ENCODE data around the gene PIK3C2G. TPM values are rescaled to one million over a fixed set of nuclear protein-coding genes. Genes with fewer than 3 reads are reported as not detected.

The PIK3C2G gene
- total RNA-seq, 2 donors from 2014 or later: not detected

DNA sequence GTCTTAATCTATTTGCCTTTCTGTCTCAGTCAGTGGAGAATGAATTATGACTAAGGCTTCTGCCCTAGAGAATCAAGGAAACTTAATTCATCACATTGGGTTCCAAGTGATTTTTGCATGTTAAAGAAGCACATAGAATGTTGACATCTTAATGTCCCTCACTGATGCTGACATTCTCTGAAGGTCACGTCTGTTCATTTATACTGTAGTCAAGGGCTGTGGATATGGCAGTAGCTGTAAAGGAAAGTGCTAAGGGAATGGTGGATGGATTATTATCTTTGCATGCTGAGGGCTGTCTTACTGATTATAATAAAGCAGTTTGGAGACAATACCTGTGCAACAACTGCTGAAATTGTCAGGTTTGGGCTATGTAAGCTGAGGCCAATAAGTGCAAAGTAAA lies 315.3 kb downstream of the PIK3C2G start:
- no peak overlapping the region for H3K27ac ChIP-seq (ENCODE audit: low read depth, low read length)

DNA sequence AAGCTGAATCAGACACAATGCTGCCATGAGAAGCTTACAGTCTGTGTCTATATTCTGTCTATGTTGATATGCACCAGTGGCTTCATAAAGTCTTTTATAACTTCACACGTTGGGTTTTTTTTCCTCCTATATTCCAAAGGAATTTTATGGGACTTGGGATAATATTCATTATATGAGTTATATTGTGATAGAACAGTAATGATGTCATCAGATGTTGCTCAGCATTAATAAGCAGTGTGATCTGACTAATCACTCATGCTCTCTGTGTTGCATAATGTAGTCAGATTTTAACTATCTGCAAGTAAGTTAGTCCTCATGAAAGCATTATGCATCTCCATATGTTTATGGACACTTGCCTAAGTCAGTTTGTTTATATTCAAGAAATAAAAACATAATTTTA lies 316.9 kb downstream of the PIK3C2G start:
- Histone ChIP-seq H3K4me1 (ENCODE audit: control insufficient read depth, insufficient read depth, low read length) (no peaks in the 10 kb centered on the region), H3K4me3 (ENCODE audit: low read length) (no peak overlapping the region), H3K27me3 (ENCODE audit: control insufficient read depth, insufficient read depth, low read length, poor library complexity, severe bottlenecking) (no peaks in the 10 kb centered on the region), H3K36me3 (ENCODE audit: control insufficient read depth, insufficient read depth, low read length) (no peaks in the 10 kb centered on the region), H3K27ac (ENCODE audit: low read depth, low read length) (no peak overlapping the region), H3K9ac (ENCODE audit: extremely low read depth, low read length, poor library complexity, severe bottlenecking) (no peak overlapping the region), H3K9me3 (ENCODE audit: control insufficient read depth, low read length) (peaks cover 5% of the 10 kb centered on the region)
- H3K27me3 Mint-ChIP-seq (ENCODE audit: insufficient read depth): no peaks in the 10 kb centered on the region
- H3K4me1 Mint-ChIP-seq: no peaks in the 10 kb centered on the region
- H3K4me3 Mint-ChIP-seq: no peak overlapping the region
- TF ChIP-seq, protein P1, sequence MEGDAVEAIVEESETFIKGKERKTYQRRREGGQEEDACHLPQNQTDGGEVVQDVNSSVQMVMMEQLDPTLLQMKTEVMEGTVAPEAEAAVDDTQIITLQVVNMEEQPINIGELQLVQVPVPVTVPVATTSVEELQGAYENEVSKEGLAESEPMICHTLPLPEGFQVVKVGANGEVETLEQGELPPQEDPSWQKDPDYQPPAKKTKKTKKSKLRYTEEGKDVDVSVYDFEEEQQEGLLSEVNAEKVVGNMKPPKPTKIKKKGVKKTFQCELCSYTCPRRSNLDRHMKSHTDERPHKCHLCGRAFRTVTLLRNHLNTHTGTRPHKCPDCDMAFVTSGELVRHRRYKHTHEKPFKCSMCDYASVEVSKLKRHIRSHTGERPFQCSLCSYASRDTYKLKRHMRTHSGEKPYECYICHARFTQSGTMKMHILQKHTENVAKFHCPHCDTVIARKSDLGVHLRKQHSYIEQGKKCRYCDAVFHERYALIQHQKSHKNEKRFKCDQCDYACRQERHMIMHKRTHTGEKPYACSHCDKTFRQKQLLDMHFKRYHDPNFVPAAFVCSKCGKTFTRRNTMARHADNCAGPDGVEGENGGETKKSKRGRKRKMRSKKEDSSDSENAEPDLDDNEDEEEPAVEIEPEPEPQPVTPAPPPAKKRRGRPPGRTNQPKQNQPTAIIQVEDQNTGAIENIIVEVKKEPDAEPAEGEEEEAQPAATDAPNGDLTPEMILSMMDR (conservative IDR thresholded peaks at IDR 0.05): no peak
- no peak overlapping the region for H3K27ac Mint-ChIP-seq
- DNase-seq: no peak
- H3K9me3 Mint-ChIP-seq: no peaks in the 10 kb centered on the region
- 100% methylated on average over 1 of the region's 1 CpG; no CpG with 5 or more reads in 1 of the 2 experiments for WGBS, 2 experiments (ENCODE audit: insufficient coverage in 1 of 2, insufficient read length in 1 of 2)
- H3K36me3 Mint-ChIP-seq (ENCODE audit: low read depth): no peaks in the 10 kb centered on the region

More for the DNA sequence above, 315.3 kb downstream of the PIK3C2G start:
- Histone ChIP-seq H3K4me1 (ENCODE audit: control insufficient read depth, insufficient read depth, low read length) (no peaks in the 10 kb centered on the region), H3K4me3 (ENCODE audit: low read length) (no peak overlapping the region), H3K9me3 (ENCODE audit: control insufficient read depth, low read length) (no peaks in the 10 kb centered on the region), H3K9ac (ENCODE audit: extremely low read depth, low read length, poor library complexity, severe bottlenecking) (no peak overlapping the region), H3K36me3 (ENCODE audit: control insufficient read depth, insufficient read depth, low read length) (no peaks in the 10 kb centered on the region), H3K27me3 (ENCODE audit: control insufficient read depth, insufficient read depth, low read length, poor library complexity, severe bottlenecking) (no peaks in the 10 kb centered on the region)
- no peaks in the 10 kb centered on the region for H3K9me3 Mint-ChIP-seq
- H3K27me3 Mint-ChIP-seq (ENCODE audit: insufficient read depth): no peaks in the 10 kb centered on the region
- H3K36me3 Mint-ChIP-seq (ENCODE audit: low read depth): no peaks in the 10 kb centered on the region
- TF ChIP-seq, protein P1 (conservative IDR thresholded peaks at IDR 0.05): no peak
- no peaks in the 10 kb centered on the region for H3K4me1 Mint-ChIP-seq
- no peak for DNase-seq
- no peak overlapping the region for H3K4me3 Mint-ChIP-seq
- 80 to 83% methylated on average over 1 of the region's 1 CpG for WGBS, 2 experiments (ENCODE audit: insufficient coverage in 1 of 2, insufficient read length in 1 of 2)
- H3K27ac Mint-ChIP-seq: no peak overlapping the region

DNA sequence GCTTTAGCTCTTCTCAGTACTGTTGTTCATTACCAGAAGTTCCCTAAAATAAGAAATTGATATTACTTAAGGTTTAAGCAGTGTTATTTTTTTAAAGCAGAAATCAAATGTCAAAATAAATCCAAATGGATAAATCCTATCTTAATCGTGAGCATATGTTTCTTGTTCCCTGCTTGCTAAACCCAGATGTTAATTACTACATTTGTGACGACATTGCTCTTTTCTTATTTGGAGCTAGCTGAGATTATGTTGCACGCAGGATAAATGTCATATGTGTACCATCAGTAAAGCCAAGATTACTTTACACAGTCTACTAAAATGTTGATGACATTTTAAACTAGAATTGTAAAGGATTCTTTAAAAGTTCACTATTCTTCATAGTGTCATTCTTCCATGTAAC lies 319.0 kb downstream of the PIK3C2G start:
- peaks cover 26% of the 10 kb centered on the region for H3K9me3 ChIP-seq (ENCODE audit: control insufficient read depth, low read length)
- no peaks in the 10 kb centered on the region for H3K27me3 ChIP-seq (ENCODE audit: control insufficient read depth, insufficient read depth, low read length, poor library complexity, severe bottlenecking)
- H3K27ac ChIP-seq (ENCODE audit: low read depth, low read length): no peak overlapping the region
- H3K9ac ChIP-seq (ENCODE audit: extremely low read depth, low read length, poor library complexity, severe bottlenecking): no peak overlapping the region
- Mint-ChIP-seq H3K9me3 (peaks cover 20% of the 10 kb centered on the region), H3K27me3 (ENCODE audit: insufficient read depth) (no peaks in the 10 kb centered on the region), H3K4me3 (no peak overlapping the region), H3K36me3 (ENCODE audit: low read depth) (peaks cover 3% of the 10 kb centered on the region), H3K27ac (no peak overlapping the region), H3K4me1 (no peaks in the 10 kb centered on the region)
- DNase-seq: no peak
- no peak overlapping the region for H3K4me3 ChIP-seq (ENCODE audit: low read length)
- 92 to 100% methylated on average over 2 to 3 of the region's 3 CpGs for WGBS, 2 experiments (ENCODE audit: insufficient coverage in 1 of 2, insufficient read length in 1 of 2)
- H3K36me3 ChIP-seq (ENCODE audit: control insufficient read depth, insufficient read depth, low read length): no peaks in the 10 kb centered on the region
- no peaks in the 10 kb centered on the region for H3K4me1 ChIP-seq (ENCODE audit: control insufficient read depth, insufficient read depth, low read length)
- TF ChIP-seq, protein P1 (conservative IDR thresholded peaks at IDR 0.05): no peak
